SK-N-MC (cell line): ENCODE data around the gene CCNJL.

ENCODE experiments used
- EZH2 ChIP-seq: fragments of 200-600 bp; sonication (generic); IDR thresholded peaks from one replicate; pipeline ENCODE4 v1.6.1; 2017; ENCODE audit warnings: antibody characterized with exemption
- FOXP2 ChIP-seq: optimal IDR thresholded peaks from 2 replicates; pipeline ENCODE3; 2011; ENCODE audit warnings: mild to moderate bottlenecking, moderate library complexity; ENCODE audit not compliant: insufficient read depth; ENCODE audit errors: extremely low read length, control extremely low read depth
- POLR2AphosphoS5 ChIP-seq: IDR thresholded peaks from 2 replicates; pipeline ENCODE4 v1.6.1; 2012; ENCODE audit warnings: mild to moderate bottlenecking, low read depth, low read length, borderline replicate concordance

DNA sequence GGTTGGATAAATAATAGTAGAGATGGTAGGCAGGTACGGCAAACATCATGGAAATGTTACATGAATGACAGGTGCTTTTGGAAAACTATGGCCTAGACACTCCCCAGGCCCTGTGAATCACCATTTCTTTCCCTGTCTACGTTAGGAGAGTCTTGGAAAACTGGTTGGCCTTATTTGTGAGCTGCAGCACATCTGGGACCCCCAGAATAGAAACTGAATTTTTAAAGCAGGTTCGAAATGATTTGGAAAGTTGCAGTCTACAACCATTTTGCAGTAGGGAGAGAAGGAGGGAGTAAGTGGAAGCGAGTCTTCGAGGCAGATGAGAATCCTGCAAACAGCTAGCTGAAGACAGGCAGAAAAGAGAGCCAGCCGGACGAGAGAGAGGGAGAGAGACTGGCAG, 45.0 kb upstream of the CCNJL start:
- TF ChIP-seq POLR2AphosphoS5 (no peak), EZH2 (no peak), FOXP2 (no peak)
